OCI-LY7 (cell line): ENCODE data around the gene RNF212B. TPM values are rescaled to one million over a fixed set of nuclear protein-coding genes. Genes with fewer than 3 reads are reported as not detected.

Source experiments
- BruUV-seq: library from RNA; stranded (reverse); fragments of 400-500 nt; replicated peaks from 2 replicates; lab custom pipeline; 2021; lab: Mats Ljungman, UMichigan
- CTCF ChIA-PET: fragments of 300-600 bp; sonication (Branson Sonifier 250); formaldehyde crosslinking; loops from one replicate; lab custom pipeline; 2022; ENCODE audit warnings: antibody characterized with exemption; ENCODE audit not compliant: unreplicated experiment; lab: Charles Lee
- POLR2A ChIA-PET: fragments of 300-600 bp; sonication (Branson Sonifier 250); formaldehyde crosslinking; loops from one replicate; lab custom pipeline; 2022; ENCODE audit warnings: antibody characterized with exemption; lab: Charles Lee
- DNase-seq: peaks from one replicate; pipeline ENCODE4 v3.0.0-alpha.2; 2015; ENCODE audit warnings: low spot score
- H2AFZ ChIP-seq: fragments of 200-600 bp; sonication (generic), shearing (Covaris generic); 2 replicates; pipeline ENCODE4 v1.6.1; 2014; ENCODE audit warnings: mild to moderate bottlenecking, antibody characterized with exemption, low read length, moderate library complexity
- H3K27ac ChIP-seq: fragments of 200-600 bp; sonication (generic); 2 replicates; pipeline ENCODE4 v1.5.1; 2014; ENCODE audit warnings: mixed run types, low read depth, mild to moderate bottlenecking, moderate library complexity, low read length, inconsistent platforms; ENCODE audit not compliant: poor library complexity, severe bottlenecking
- H3K36me3 ChIP-seq: fragments of 200-600 bp; sonication (generic); 2 replicates; pipeline ENCODE4 v1.6.1; 2014; ENCODE audit warnings: mild to moderate bottlenecking, antibody characterized with exemption, low read length, moderate library complexity, mixed read lengths; ENCODE audit not compliant: insufficient read depth
- H3K4me1 ChIP-seq: fragments of 200-600 bp; sonication (generic); 2 replicates; pipeline ENCODE4 v1.5.1; 2014; ENCODE audit warnings: mild to moderate bottlenecking, low read length; ENCODE audit not compliant: insufficient read depth, poor library complexity, severe bottlenecking
- H3K4me2 ChIP-seq: fragments of 200-600 bp; sonication (generic); 2 replicates; pipeline ENCODE4 v1.6.1; 2014; ENCODE audit warnings: mild to moderate bottlenecking, low read length
- H3K4me3 ChIP-seq: fragments of 200-600 bp; sonication (generic); 2 replicates; pipeline ENCODE4 v1.5.1; 2014; ENCODE audit warnings: mild to moderate bottlenecking, low read depth, low read length; ENCODE audit not compliant: poor library complexity, severe bottlenecking
- H3K79me2 ChIP-seq: fragments of 200-600 bp; sonication (generic); 2 replicates; pipeline ENCODE4 v1.6.1; 2016; ENCODE audit warnings: low read depth, mild to moderate bottlenecking, low read length, moderate library complexity, mixed read lengths; ENCODE audit not compliant: insufficient read depth
- H3K9me2 ChIP-seq: fragments of 200-600 bp; sonication (generic); 2 replicates; pipeline ENCODE4 v1.6.1; 2016; ENCODE audit warnings: mild to moderate bottlenecking, low read length, mixed read lengths; ENCODE audit not compliant: insufficient read depth
- H3K9me3 ChIP-seq: fragments of 200-600 bp; sonication (generic); 2 replicates; pipeline ENCODE4 v1.6.1; 2014; ENCODE audit warnings: mild to moderate bottlenecking, mixed run types, low read length, mixed read lengths
- H4K20me1 ChIP-seq: fragments of 200-600 bp; sonication (generic); 2 replicates; pipeline ENCODE4 v1.6.1; 2014; ENCODE audit warnings: mild to moderate bottlenecking, antibody characterized with exemption, low read length, moderate library complexity, mixed read lengths; ENCODE audit not compliant: insufficient read depth
- CTCF ChIP-seq: fragments of 200-600 bp; sonication (generic); conservative IDR thresholded peaks from 2 replicates; pipeline ENCODE4 v1.5.1; 2014; ENCODE audit warnings: mild to moderate bottlenecking, antibody characterized with exemption, low read length, moderate library complexity, mixed read lengths
- EZH2phosphoT487 ChIP-seq: fragments of 200-600 bp; sonication (generic); IDR thresholded peaks from 2 replicates; pipeline ENCODE4 v1.6.1; 2018; ENCODE audit warnings: low read depth, borderline replicate concordance, mild to moderate bottlenecking, mixed run types, antibody characterized with exemption, low read length, moderate library complexity, mixed read lengths
- intact Hi-C: fragments of 100-400 bp; cut with micrococcal nuclease; formaldehyde crosslinking; loops from one replicate; pipeline ENCODE4 v1.10.0; 2022; ENCODE audit not compliant: unreplicated experiment
- total RNA-seq, 2 experiments: library from RNA; depleted of rRNA in 1 of 2; stranded (reverse); fragments of >200 nt in 1 of 2; shearing (Covaris generic) in 1 of 2; gene quantifications; 2 replicates each; pipeline ENCODE4 v1.2.3, GENCODE V29; 2014 to 2022

The RNF212B gene
- total RNA-seq, 2 experiments from 2014 or later: not detected

GRCh38 chr14:23249824-23250223 lies 12.1 kb downstream of the RNF212B start:
- ChIA-PET CTCF (no interaction called here), POLR2A (no interaction called here)
- Histone ChIP-seq H3K36me3 (no peaks in the 10 kb centered on the region), H2AFZ (no peak overlapping the region), H3K4me3 (no peak overlapping the region), H3K4me1 (no peaks in the 10 kb centered on the region), H3K9me2 (no peaks in the 10 kb centered on the region), H4K20me1 (no peaks in the 10 kb centered on the region), H3K27ac (no peak overlapping the region), H3K79me2 (no peaks in the 10 kb centered on the region), H3K9me3 (no peaks in the 10 kb centered on the region), H3K4me2 (no peak overlapping the region)
- intact Hi-C loops: no loop called here
- BruUV-seq: no TSS peak
- DNase-seq: no peak
- TF ChIP-seq EZH2phosphoT487: no peak
- TF ChIP-seq CTCF: no peak

GRCh38 chr14:23252006-23252405 lies 14.3 kb downstream of the RNF212B start:
- BruUV-seq: no TSS peak
- CTCF ChIA-PET: no interaction called here

More at GRCh38 chr14:23252006-23252405, 14.3 kb downstream of the RNF212B start:
- TF ChIP-seq CTCF (no peak), EZH2phosphoT487 (no peak)
- POLR2A ChIA-PET: no interaction called here
- no peak overlapping the region for H2AFZ ChIP-seq
- no peaks in the 10 kb centered on the region for H3K79me2 ChIP-seq
- no peaks in the 10 kb centered on the region for H4K20me1 ChIP-seq
- no peak overlapping the region for H3K4me2 ChIP-seq
- H3K36me3 ChIP-seq: no peaks in the 10 kb centered on the region
- no peaks in the 10 kb centered on the region for H3K4me1 ChIP-seq
- no peak overlapping the region for H3K4me3 ChIP-seq
- intact Hi-C loops: no loop called here
- H3K27ac ChIP-seq: no peak overlapping the region
- no peaks in the 10 kb centered on the region for H3K9me2 ChIP-seq
- no peaks in the 10 kb centered on the region for H3K9me3 ChIP-seq
- DNase-seq: no peak
